Sigmoid colon (tissue), 7 donors: ENCODE data around the gene GSG1L. TPM values are rescaled to one million over a fixed set of nuclear protein-coding genes. Genes with fewer than 3 reads are reported as not detected.

Source experiments
- DNase-seq: peaks from one replicate; pipeline ENCODE4 v3.0.0-alpha.2; 2019
- H3K27ac ChIP-seq, 4 donors: fragments of 200-600 bp; sonication (generic); one replicate each; pipeline ENCODE4 v1.5.1; 2016 to 2019; ENCODE audit warnings: mild to moderate bottlenecking in 1 of 4
- H3K27me3 ChIP-seq, 3 donors: fragments of 200-600 bp; sonication (generic); one replicate each; pipeline ENCODE4 v1.5.1; 2019; ENCODE audit warnings: mild to moderate bottlenecking in 1 of 3
- H3K36me3 ChIP-seq, 4 donors: fragments of 200-600 bp; sonication (generic); one replicate each; pipeline ENCODE4 v1.5.1; 2016 to 2019
- H3K4me1 ChIP-seq, 4 donors: fragments of 200-600 bp; sonication (generic); one replicate each; pipeline ENCODE4 v1.5.1; 2017 to 2019
- H3K4me3 ChIP-seq, 4 donors: fragments of 200-600 bp; sonication (generic); one replicate each; pipeline ENCODE4 v1.5.1; 2017 to 2019; ENCODE audit warnings: mild to moderate bottlenecking in 2 of 4, moderate library complexity in 1 of 4
- H3K9me3 ChIP-seq, 4 donors: fragments of 200-600 bp in 3 of 4; sonication (generic) in 3 of 4; one replicate each; pipeline versions ENCODE4 v1.5.1 to v1.6.1; 2013 to 2019
- CTCF ChIP-seq, 4 experiments: fragments of 450-650 bp in 3 of 4; fragments of 200-600 bp in 1 of 4; IDR thresholded peaks; one replicate each; pipeline ENCODE4 v1.5.1; 2016 to 2019; ENCODE audit warnings: antibody characterized with exemption in 4 of 4, mild to moderate bottlenecking in 3 of 4, moderate library complexity in 2 of 4
- EP300 ChIP-seq, 4 donors: sonication (generic); formaldehyde crosslinking; IDR thresholded peaks; one replicate each; pipeline ENCODE4 v1.6.1; 2017; ENCODE audit warnings: antibody characterized with exemption in 4 of 4
- POLR2A ChIP-seq, 2 donors: fragments of 450-650 bp; IDR thresholded peaks; one replicate each; pipeline ENCODE4 v1.6.1; 2016; ENCODE audit warnings: antibody characterized with exemption in 2 of 2, mild to moderate bottlenecking in 2 of 2, moderate library complexity in 2 of 2
- POLR2AphosphoS5 ChIP-seq, 4 donors: sonication (generic); formaldehyde crosslinking; IDR thresholded peaks; one replicate each; pipeline ENCODE4 v1.6.1; 2017; ENCODE audit warnings: antibody characterized with exemption in 4 of 4
- WGBS, 2 donors: extraction: QIAGEN DNeasy Blood & Tissue Kit; methylation state at CpG; one replicate each; pipeline ENCODE4 v1.1.7; 2013; 5-methylcytosine and 5-hydroxymethylcytosine counted together
- intact Hi-C: fragments of 100-400 bp; cut with DNase I; formaldehyde crosslinking; loops from one replicate; pipeline ENCODE4 v1.15.1; 2023
- polyA plus RNA-seq, 3 donors: library from polyadenylated mRNA; stranded (reverse); fragments of 200-250 nt; gene quantifications; one replicate each; pipeline ENCODE4 v1.2.3, GENCODE V29; 2013
- total RNA-seq, 4 donors: library from RNA; depleted of rRNA; stranded (reverse); fragments of >200 nt; gene quantifications; one replicate each; pipeline ENCODE4 v1.1.0, GENCODE V29; 2016
- donor health status: healthy with polysubstance abuse.
- donor health status: Bipolar disorder and iron deficiency.
- donor health status: healthy.

GSG1L gene
- total and polyA plus RNA-seq, 7 donors, result 0.25 to 0.66 (median 0.36) TPM; not detected in 2

DNA sequence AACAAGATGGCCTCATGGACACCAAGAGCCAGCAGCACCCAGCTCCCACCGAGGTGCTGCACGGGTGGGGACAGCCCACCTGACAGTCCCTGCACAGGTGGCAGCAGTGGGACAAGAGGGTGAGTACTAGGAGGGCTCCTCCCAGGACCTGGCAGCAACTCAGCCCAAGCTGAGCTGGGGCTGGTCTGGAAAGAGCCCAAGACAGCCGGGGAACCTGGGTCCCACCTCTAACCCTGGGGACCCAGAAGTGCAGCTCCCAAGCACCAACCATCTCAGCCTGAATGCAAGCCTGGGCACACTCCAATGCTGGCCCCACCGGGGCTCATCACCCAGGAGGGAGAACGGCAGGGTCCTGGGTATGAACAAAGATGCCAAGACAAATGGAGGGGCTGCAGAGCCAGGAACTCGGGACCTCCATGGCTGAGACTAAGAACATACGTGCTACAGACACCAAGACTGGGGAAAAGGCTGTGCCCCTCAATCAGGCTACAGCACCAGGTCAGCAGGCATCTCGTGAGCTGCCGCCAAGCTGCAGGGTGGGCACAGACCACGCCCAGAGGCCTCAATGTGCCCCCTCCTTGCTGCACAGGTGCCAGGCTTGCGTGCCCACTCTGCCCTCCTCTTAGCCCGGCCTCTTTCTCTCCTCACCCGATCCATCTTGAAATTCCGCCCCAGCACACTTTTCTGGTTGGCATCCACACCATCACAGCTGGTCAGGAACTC is 37.5 kb upstream of the GSG1L start:
- intact Hi-C loops, result no loop called here
- H3K27ac ChIP-seq, result no peak overlapping the region
- no peaks in the 10 kb centered on the region for H3K4me1 ChIP-seq
- 96 to 97% methylated on average over 14 of the region's 14 CpGs for WGBS, 2 donors
- H3K4me3 ChIP-seq, result no peak overlapping the region
- H3K27me3 ChIP-seq, result no peaks in the 10 kb centered on the region
- TF ChIP-seq POLR2AphosphoS5 (IDR thresholded peaks at IDR 0.05), result no peak
- TF ChIP-seq CTCF (IDR thresholded peaks at IDR 0.05), result no peak
- no peak for TF ChIP-seq EP300 (IDR thresholded peaks at IDR 0.05)
- DNase-seq, result no peak
- peaks cover 53 to 93% (median 72%) of the 10 kb centered on the region in 4 donors for H3K36me3 ChIP-seq
- no peaks in the 10 kb centered on the region for H3K9me3 ChIP-seq

- WGBS, 2 donors, result 95% methylated on average over 20 of the region's 20 CpGs
- no peaks in the 10 kb centered on the region for H3K9me3 ChIP-seq
- H3K36me3 ChIP-seq, result peaks cover 44 to 75% (median 56%) of the 10 kb centered on the region in 4 donors
- DNase-seq, result no peak
- intact Hi-C loops, result no loop called here
- H3K27ac ChIP-seq, result no peak overlapping the region
- TF ChIP-seq POLR2A (IDR thresholded peaks at IDR 0.05), result no peak
- no peak overlapping the region for H3K4me3 ChIP-seq
- H3K27me3 ChIP-seq, result no peaks in the 10 kb centered on the region
- H3K4me1 ChIP-seq, result no peaks in the 10 kb centered on the region
Measured at GRCh38 chr16:28098959-28099945, 35.7 kb upstream of the GSG1L start.

DNA sequence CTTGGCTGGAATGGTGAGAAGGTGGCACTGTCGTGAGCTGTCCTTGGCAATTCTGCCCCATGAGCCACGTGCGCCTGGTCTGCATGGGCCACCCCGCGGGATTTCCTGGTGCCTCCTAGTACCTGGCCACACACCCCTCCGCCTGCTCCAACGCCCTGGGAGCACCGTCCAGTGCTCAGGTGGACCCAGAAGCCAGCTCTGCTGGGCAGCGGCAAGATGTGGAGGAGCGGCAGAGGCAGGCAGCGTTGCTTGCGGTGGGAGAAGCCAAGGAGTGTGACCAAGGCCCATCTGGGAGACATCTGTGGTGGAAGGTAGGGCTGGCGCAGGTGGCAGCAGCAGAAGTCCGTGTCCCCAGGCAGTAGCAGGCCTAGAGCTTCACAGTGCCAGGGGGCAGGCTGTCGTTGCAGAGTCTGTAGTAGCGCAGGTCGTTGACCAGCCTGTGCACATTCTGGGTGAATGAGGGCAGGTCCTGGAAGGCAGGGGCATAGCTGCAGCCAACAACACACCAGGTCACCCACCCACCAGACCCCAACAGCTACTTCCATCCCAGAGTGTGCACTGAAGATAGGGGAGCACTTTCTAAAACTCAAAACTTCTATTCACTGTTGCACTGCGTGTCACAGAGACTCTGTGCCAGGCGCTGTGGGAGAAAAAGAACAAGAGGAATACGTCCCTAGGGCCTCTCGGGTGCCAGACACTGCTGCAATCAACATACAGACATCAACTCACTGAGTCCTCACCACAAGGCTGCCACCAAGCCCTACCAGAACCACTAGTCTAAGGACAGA is 34.9 kb upstream of the GSG1L start:
- H3K4me3 ChIP-seq, result no peak overlapping the region
- TF ChIP-seq POLR2A (IDR thresholded peaks at IDR 0.05) (no peak), CTCF (IDR thresholded peaks at IDR 0.05) (no peak), POLR2AphosphoS5 (IDR thresholded peaks at IDR 0.05) (no peak), EP300 (IDR thresholded peaks at IDR 0.05) (no peak)
- intact Hi-C loops, result no loop called here
- 94 to 95% methylated on average over 21 of the region's 21 CpGs for WGBS, 2 donors
- H3K27ac ChIP-seq, result no peak overlapping the region
- no peaks in the 10 kb centered on the region for H3K9me3 ChIP-seq
- H3K27me3 ChIP-seq, result no peaks in the 10 kb centered on the region
- DNase-seq, result no peak
- peaks cover 42 to 67% (median 47%) of the 10 kb centered on the region in 4 donors for H3K36me3 ChIP-seq
- H3K4me1 ChIP-seq, result no peaks in the 10 kb centered on the region

DNA sequence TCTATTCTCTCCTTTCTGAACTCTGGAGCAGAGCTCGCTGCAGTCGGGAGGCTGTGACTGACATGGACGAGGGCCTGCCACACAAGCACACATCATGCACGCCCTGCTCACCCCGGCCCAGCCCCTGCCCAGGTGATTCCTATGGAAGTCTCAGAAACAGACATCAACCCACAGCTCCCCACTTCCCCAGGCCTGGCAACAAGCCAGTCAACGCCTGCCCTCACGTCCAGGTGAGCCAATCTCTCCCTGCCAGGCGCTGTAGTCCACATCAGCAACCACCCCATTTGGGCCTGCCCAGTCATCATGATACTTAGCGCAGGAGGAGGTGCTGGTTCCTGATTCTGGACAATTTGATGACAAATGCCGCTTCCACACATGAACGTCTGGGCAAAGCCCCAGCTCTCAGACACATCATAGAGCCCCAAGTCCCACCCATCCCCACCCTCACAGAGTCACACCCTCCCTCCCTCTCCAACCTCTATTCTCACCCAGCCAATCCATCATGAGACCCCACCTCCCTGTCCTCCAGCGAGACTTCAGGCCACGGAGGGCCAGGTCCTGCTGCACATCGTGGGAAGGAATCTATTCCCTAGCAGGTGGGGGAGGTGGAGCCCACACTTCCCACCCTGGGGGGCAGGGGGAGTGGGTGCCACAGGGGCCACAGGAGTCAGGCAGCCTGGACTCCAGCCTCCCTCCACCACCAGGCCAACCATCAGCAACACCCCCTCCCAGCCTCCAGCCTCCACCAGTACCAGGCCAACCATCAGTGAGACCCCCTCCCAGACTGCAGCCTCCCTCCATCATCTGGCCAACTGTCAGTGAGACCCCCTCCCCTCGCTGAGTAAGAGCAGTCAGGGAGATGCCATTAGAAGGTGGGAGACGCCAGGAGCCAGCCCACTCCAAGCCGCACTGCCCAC is 33.7 kb upstream of the GSG1L start:
- TF ChIP-seq EP300 (IDR thresholded peaks at IDR 0.05), result no peak
- no peak for TF ChIP-seq POLR2A (IDR thresholded peaks at IDR 0.05)
- TF ChIP-seq POLR2AphosphoS5 (IDR thresholded peaks at IDR 0.05), result no peak
- no peak for TF ChIP-seq CTCF (IDR thresholded peaks at IDR 0.05)
- DNase-seq, result peak; percentile 60
- no peak overlapping the region for H3K4me3 ChIP-seq
- intact Hi-C loops, result no loop called here
- no peaks in the 10 kb centered on the region for H3K4me1 ChIP-seq
- H3K9me3 ChIP-seq, result no peaks in the 10 kb centered on the region
- H3K27me3 ChIP-seq, result no peaks in the 10 kb centered on the region
- peaks cover 31 to 55% (median 37%) of the 10 kb centered on the region in 4 donors for H3K36me3 ChIP-seq
- H3K27ac ChIP-seq, result no peak overlapping the region
- WGBS, 2 donors, result 84 to 88% methylated on average over 17 of the region's 17 CpGs
